Measurements from ENCODE around the gene PDIA2. TPM values are rescaled to one million over a fixed set of nuclear protein-coding genes. Genes with fewer than 3 reads are reported as not detected.
A peak's percentile ranks its signal among the peaks of the same experiment; 100 is the strongest.
"Not testable (repeated sequence)": the region's sequence is repeated elsewhere in the genome, so short reads cannot be mapped to it uniquely, and the experiment has no call there.

Gene PDIA2
- total RNA-seq, 1 donor from 2014 or later, result 0.96 TPM

- Histone ChIP-seq H3K4me1 (peaks cover 7% of the 10 kb centered on the region), H3K9me3 (no peaks in the 10 kb centered on the region), H3K36me3 (no peaks in the 10 kb centered on the region), H3K27ac (no peak overlapping the region), H3K27me3 (no peaks in the 10 kb centered on the region), H3K4me3 (no peak overlapping the region)
- TF ChIP-seq, protein P1, sequence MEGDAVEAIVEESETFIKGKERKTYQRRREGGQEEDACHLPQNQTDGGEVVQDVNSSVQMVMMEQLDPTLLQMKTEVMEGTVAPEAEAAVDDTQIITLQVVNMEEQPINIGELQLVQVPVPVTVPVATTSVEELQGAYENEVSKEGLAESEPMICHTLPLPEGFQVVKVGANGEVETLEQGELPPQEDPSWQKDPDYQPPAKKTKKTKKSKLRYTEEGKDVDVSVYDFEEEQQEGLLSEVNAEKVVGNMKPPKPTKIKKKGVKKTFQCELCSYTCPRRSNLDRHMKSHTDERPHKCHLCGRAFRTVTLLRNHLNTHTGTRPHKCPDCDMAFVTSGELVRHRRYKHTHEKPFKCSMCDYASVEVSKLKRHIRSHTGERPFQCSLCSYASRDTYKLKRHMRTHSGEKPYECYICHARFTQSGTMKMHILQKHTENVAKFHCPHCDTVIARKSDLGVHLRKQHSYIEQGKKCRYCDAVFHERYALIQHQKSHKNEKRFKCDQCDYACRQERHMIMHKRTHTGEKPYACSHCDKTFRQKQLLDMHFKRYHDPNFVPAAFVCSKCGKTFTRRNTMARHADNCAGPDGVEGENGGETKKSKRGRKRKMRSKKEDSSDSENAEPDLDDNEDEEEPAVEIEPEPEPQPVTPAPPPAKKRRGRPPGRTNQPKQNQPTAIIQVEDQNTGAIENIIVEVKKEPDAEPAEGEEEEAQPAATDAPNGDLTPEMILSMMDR (IDR thresholded peaks at IDR 0.05), result no peak
- no peak for ATAC-seq
- intact Hi-C loops (cut with DNase I), result no loop called here
- DNase-seq, result no peak
Observed at GRCh38 chr16:333406-334094, 50.6 kb downstream of the PDIA2 start.

DNA sequence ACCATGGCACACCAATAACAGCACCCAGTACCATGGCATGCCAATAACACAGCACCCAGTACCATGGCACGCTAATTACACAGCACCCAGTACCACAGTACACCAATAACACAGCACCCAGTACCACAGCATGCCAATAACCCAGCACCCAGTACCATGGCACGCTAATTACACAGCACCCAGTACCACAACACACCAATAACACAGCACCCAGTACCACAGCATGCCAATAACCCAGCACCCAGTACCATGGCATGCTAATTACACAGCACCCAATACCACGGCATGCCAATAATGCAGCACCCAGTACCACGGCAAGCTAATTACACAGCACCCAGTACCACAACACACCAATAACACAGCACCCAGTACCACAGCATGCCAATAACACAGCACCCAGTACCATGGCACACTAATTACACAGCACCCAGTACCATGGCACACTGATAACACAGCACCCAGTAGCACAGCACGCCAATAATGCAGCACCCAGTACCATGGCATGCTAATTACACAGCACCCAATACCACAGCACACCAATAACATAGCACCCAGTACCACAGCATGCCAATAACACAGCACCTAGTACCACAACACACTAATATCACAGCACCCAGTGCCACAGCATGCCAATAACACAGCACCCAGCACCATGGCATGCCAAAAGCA lies 51.3 kb downstream of the PDIA2 start:
- H3K9me3 ChIP-seq; H3K27ac ChIP-seq; ATAC-seq; H3K27me3 ChIP-seq; H3K4me3 ChIP-seq; intact Hi-C loops (cut with DNase I); H3K36me3 ChIP-seq; DNase-seq; H3K4me1 ChIP-seq: not testable (repeated sequence)

GRCh38 chr16:334861-335632 lies 52.1 kb downstream of the PDIA2 start:
- H3K36me3 ChIP-seq; intact Hi-C loops (cut with DNase I); H3K4me3 ChIP-seq: not testable (repeated sequence)

GRCh38 chr16:336269-336668 lies 53.3 kb downstream of the PDIA2 start:
- H3K27me3 ChIP-seq, result no peaks in the 10 kb centered on the region
- no peak overlapping the region for H3K4me3 ChIP-seq
- H3K27ac ChIP-seq, result no peak overlapping the region
- TF ChIP-seq, protein P1 (IDR thresholded peaks at IDR 0.05), result no peak
- no peaks in the 10 kb centered on the region for H3K9me3 ChIP-seq
- H3K4me1 ChIP-seq, result peaks cover 9% of the 10 kb centered on the region
- ATAC-seq (peak; percentile 52), DNase-seq (no peak)
- H3K36me3 ChIP-seq, result no peaks in the 10 kb centered on the region
- intact Hi-C loops (cut with DNase I), result no loop called here

More at GRCh38 chr16:334861-335632, 52.1 kb downstream of the PDIA2 start:
- not testable (repeated sequence) for ATAC-seq, H3K27me3 ChIP-seq, H3K9me3 ChIP-seq, H3K27ac ChIP-seq, DNase-seq
- H3K4me1 ChIP-seq, result peaks cover 12% of the 10 kb centered on the region

Other genes with a start within 250 kb of the PDIA2 start
- 12.0 TPM for gene POLR3K, start 229.6 kb upstream of the PDIA2 start, total RNA-seq
- gene SNRNP25, start 229.3 kb upstream of the PDIA2 start, total RNA-seq, result 11.6 TPM
- 48.4 TPM for gene RHBDF1, start 210.5 kb upstream of the PDIA2 start, total RNA-seq
- 42.5 TPM for gene MPG, start 204.9 kb upstream of the PDIA2 start, total RNA-seq
- 30.6 TPM for gene NPRL3, start 144.5 kb upstream of the PDIA2 start, total RNA-seq
- not detected for gene HBZ, start 130.5 kb upstream of the PDIA2 start, total RNA-seq
- not detected for gene HBM, start 117.2 kb upstream of the PDIA2 start, total RNA-seq
- 248 TPM for gene HBA2, start 110.3 kb upstream of the PDIA2 start, total RNA-seq
- gene HBA1, start 106.5 kb upstream of the PDIA2 start, total RNA-seq, result 241 TPM
- not detected for gene HBQ1, start 102.7 kb upstream of the PDIA2 start, total RNA-seq
- 78.8 TPM for gene LUC7L, start 53.7 kb upstream of the PDIA2 start, total RNA-seq
- gene FAM234A, start 48.3 kb upstream of the PDIA2 start, total RNA-seq, result 56.0 TPM
- gene RGS11, start 7.2 kb upstream of the PDIA2 start, total RNA-seq, result 7.8 TPM
- gene ARHGDIG, start 2.6 kb upstream of the PDIA2 start, total RNA-seq, result 1.3 TPM
- 28.9 TPM for gene AXIN1, start 69.6 kb downstream of the PDIA2 start, total RNA-seq
- 39.0 TPM for gene MRPL28, start 87.4 kb downstream of the PDIA2 start, total RNA-seq
- gene PGAP6, start 98.8 kb downstream of the PDIA2 start, total RNA-seq, result 65.2 TPM
- 45.6 TPM for gene NME4, start 114.0 kb downstream of the PDIA2 start, total RNA-seq
- 14.2 TPM for gene DECR2, start 118.7 kb downstream of the PDIA2 start, total RNA-seq
- gene RAB11FIP3, start 142.5 kb downstream of the PDIA2 start, total RNA-seq, result 44.1 TPM
- 45.2 TPM for gene CAPN15, start 244.5 kb downstream of the PDIA2 start, total RNA-seq